CD4-positive, alpha-beta T cell (primary cell): Measurements from ENCODE around the gene DNM1. TPM values are rescaled to one million over a fixed set of nuclear protein-coding genes. Genes with fewer than 3 reads are reported as not detected.
A peak's percentile ranks its signal among the peaks of the same experiment; 100 is the strongest.

ENCODE experiments used
- ATAC-seq: fragments of 200-7000 bp; cut with Tn5 transposase; one replicate; pipeline ENCODE4 v1.10.0; 2022; ENCODE audit warnings: mild to moderate bottlenecking; ENCODE audit not compliant: poor library complexity
- CTCF ChIA-PET: fragments of 350-600 bp; sonication (Branson Sonifier 250); formaldehyde crosslinking; loops from one replicate; lab custom pipeline; 2021; ENCODE audit warnings: antibody characterized with exemption, inconsistent platforms; lab: Charles Lee
- POLR2A ChIA-PET: fragments of 350-600 bp; sonication (Branson Sonifier 250); formaldehyde crosslinking; loops from one replicate; lab custom pipeline; 2021; ENCODE audit warnings: antibody characterized with exemption, inconsistent platforms; lab: Charles Lee
- DNase-seq, 14 experiments: peaks; one replicate each; pipeline ENCODE4 v3.0.0-alpha.2; 2013 to 2020; ENCODE audit warnings: mixed read lengths in 2 of 14
- H3K27ac ChIP-seq, 2 donors: one replicate each; pipeline versions ENCODE4 v1.5.1 to v1.7.0; 2013; ENCODE audit warnings: low read length in 2 of 2, low read depth in 1 of 2, mild to moderate bottlenecking in 1 of 2
- H3K27me3 ChIP-seq, 2 experiments: 1 replicate in 1 of 2; 2 replicates in 1 of 2; pipeline versions ENCODE4 v1.6.1 to v1.7.0; 2013; ENCODE audit warnings: low read length in 2 of 2, control low read depth in 1 of 2, mild to moderate bottlenecking in 1 of 2, moderate library complexity in 1 of 2; ENCODE audit not compliant: insufficient read depth in 2 of 2, control insufficient read depth in 1 of 2
- H3K36me3 ChIP-seq: one replicate; pipeline ENCODE4 v1.6.1; 2013; ENCODE audit warnings: low read length, control low read depth; ENCODE audit not compliant: insufficient read depth
- H3K4me1 ChIP-seq: one replicate; pipeline ENCODE4 v1.6.1; 2013; ENCODE audit warnings: low read length, control low read depth; ENCODE audit not compliant: insufficient read depth
- H3K4me3 ChIP-seq: one replicate; pipeline ENCODE4 v1.5.1; 2013; ENCODE audit warnings: mild to moderate bottlenecking, low read length, moderate library complexity
- H3K9me3 ChIP-seq, 2 experiments: 1 replicate in 1 of 2; 2 replicates in 1 of 2; pipeline versions ENCODE4 v1.6.1 to v1.7.0; 2013; ENCODE audit warnings: low read length in 2 of 2, mild to moderate bottlenecking in 2 of 2, control low read depth in 1 of 2, moderate library complexity in 1 of 2; ENCODE audit not compliant: control insufficient read depth in 1 of 2, insufficient read depth in 1 of 2
- H3K27ac Mint-ChIP-seq: one replicate; pipeline ENCODE4 v1.8.0; 2020; ENCODE audit warnings: mixed read lengths
- H3K27me3 Mint-ChIP-seq: one replicate; pipeline ENCODE4 v1.8.0; 2021; ENCODE audit warnings: mixed read lengths
- H3K36me3 Mint-ChIP-seq: one replicate; pipeline ENCODE4 v1.8.0; 2021; ENCODE audit warnings: low read depth, mixed read lengths
- H3K4me1 Mint-ChIP-seq: one replicate; pipeline ENCODE4 v1.8.0; 2021; ENCODE audit warnings: low read depth, mixed read lengths
- H3K4me3 Mint-ChIP-seq: one replicate; pipeline ENCODE4 v1.8.0; 2020; ENCODE audit warnings: mild to moderate bottlenecking, mixed read lengths
- H3K9me3 Mint-ChIP-seq: one replicate; pipeline ENCODE4 v1.8.0; 2020; ENCODE audit warnings: mixed read lengths
- intact Hi-C, 2 experiments: fragments of 100-400 bp; cut with DNase I in 1 of 2; cut with micrococcal nuclease in 1 of 2; formaldehyde crosslinking; loops; one replicate each; pipeline versions ENCODE4 v1.15.1 to v1.9.0; 2023 to 2025; cut with DNase I, micrococcal nuclease
- total RNA-seq, 174 experiments: library from RNA in 2 of 174; stranded (reverse) in 2 of 174; gene quantifications; one replicate each; pipeline ENCODE4 v1.2.3 and lab custom pipeline; 2021 to 2026
- TF ChIP-seq, protein P1 (sequence below): fragments of 200-600 bp; IDR thresholded peaks from one replicate; pipeline ENCODE4 v1.8.0; 2022; ENCODE audit warnings: antibody characterized with exemption, mild to moderate bottlenecking

DNM1 gene
- total RNA-seq, 2 experiments from 2014 or later = 1.8 to 2.5 TPM

DNA sequence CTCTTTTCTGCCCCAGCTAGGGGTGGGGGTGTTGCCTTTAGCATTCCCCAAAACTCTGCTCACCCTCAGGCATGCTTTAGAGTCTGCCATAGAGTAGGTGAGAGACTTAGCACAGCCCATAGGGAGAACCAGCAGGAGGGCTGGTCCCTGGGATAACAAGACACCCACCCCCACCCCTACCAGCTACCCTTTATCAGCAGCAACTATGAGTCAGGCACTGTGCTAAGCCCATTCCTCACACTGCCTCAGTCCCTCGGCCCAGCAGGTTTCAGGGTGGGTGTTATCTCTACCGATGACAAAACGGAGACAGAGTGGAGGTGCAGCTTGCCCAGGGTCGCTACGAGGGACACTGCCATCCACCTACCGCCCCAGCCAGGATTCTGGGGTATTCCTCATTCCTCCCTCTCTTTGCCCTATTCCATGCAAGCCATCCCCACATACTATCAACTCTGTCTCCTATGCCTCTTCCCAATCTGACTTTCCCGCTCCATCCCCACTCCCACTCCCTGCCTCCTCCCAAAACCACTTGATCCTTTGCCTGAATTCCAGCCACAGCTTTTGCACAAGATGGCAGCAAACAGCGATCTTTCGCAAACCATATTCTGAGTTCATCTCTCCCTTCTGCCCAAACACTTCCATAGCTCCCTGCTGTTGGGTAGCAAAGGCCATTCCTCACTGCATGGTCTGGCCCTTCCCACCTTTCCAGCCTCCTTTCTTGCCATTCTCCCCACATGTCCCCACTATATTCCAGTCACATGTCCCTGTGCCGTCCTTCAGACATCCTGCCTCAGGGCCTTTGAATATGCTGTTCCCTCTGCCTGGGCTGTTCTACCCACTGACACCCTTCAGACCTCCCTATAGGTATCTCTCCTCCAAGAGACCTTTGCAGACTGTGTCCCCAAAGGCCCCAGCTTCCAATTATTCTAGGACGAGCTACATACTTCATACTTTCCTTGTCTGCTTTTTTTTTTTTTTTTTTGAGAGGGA is 16.9 kb upstream of the DNM1 start:
- Histone ChIP-seq H3K36me3 (peaks cover 54% of the 10 kb centered on the region), H3K9me3 (no peaks in the 10 kb centered on the region), H3K4me3 (no peak overlapping the region), H3K27ac (no peak overlapping the region), H3K4me1 (peaks cover 16% of the 10 kb centered on the region), H3K27me3 (no peaks in the 10 kb centered on the region)
- intact Hi-C loops = no loop called here
- TF ChIP-seq, protein P1, sequence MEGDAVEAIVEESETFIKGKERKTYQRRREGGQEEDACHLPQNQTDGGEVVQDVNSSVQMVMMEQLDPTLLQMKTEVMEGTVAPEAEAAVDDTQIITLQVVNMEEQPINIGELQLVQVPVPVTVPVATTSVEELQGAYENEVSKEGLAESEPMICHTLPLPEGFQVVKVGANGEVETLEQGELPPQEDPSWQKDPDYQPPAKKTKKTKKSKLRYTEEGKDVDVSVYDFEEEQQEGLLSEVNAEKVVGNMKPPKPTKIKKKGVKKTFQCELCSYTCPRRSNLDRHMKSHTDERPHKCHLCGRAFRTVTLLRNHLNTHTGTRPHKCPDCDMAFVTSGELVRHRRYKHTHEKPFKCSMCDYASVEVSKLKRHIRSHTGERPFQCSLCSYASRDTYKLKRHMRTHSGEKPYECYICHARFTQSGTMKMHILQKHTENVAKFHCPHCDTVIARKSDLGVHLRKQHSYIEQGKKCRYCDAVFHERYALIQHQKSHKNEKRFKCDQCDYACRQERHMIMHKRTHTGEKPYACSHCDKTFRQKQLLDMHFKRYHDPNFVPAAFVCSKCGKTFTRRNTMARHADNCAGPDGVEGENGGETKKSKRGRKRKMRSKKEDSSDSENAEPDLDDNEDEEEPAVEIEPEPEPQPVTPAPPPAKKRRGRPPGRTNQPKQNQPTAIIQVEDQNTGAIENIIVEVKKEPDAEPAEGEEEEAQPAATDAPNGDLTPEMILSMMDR = no peak
- CTCF ChIA-PET = no interaction called here
- H3K9me3 Mint-ChIP-seq = no peaks in the 10 kb centered on the region
- H3K4me1 Mint-ChIP-seq = peaks cover 27% of the 10 kb centered on the region
- DNase-seq (no peak), ATAC-seq (no peak)
- POLR2A ChIA-PET = interaction anchor here (1.0 kb wide), 1 partner anchor 25 kb away, joined by 3 read pairs; no protein-coding TSS in a partner anchor
- H3K27me3 Mint-ChIP-seq = no peaks in the 10 kb centered on the region
- H3K4me3 Mint-ChIP-seq = no peak overlapping the region
- H3K27ac Mint-ChIP-seq = no peak overlapping the region
- peaks cover 80% of the 10 kb centered on the region for H3K36me3 Mint-ChIP-seq

DNA sequence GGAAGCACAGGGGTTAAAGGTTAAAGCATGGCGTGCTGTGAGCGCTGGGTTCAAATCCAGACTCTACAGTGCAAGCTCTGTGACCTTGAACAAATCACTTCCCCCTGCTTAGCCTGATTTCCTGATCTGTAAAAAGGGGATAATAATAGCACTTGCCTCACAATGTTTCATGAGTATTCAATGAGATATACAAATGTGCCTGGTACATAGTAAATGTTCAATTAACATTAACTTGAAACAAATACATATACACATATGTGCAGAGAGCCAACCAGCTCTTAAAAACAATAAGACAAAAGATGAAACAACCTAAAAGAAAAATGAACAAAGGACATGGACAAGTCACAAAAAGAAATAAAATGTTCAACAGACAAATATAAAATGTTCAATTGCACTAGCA is 15.8 kb upstream of the DNM1 start:
- POLR2A ChIA-PET = interaction anchor here (1.0 kb wide), 1 partner anchor 26 kb away, joined by 3 read pairs; no protein-coding TSS in a partner anchor

DNA sequence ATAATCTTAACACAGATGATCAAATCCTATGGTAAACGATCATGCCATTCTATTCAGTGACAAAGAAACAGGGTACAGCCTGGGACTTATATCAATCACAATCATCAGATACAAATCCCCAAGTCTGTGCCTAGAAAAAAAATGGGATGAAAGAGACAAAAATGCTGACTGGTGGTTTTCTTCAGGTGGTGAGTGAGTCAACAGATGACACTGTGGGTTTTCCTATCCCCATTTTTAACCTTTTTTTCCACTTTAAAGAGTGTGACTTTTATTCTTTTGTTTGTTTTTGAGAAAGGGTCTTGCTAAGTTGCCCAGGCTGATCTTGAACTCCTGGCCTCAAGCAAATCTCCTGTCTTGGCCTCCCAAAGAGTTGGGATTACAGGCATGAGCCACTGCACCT is 15.0 kb upstream of the DNM1 start:
- no peak overlapping the region for H3K27ac Mint-ChIP-seq
- H3K4me3 Mint-ChIP-seq = peak overlapping the region; percentile 48
- Histone ChIP-seq H3K4me1 (peaks cover 24% of the 10 kb centered on the region), H3K9me3 (peaks cover 0 to 5% of the 10 kb centered on the region in 2 experiments), H3K27ac (no peak overlapping the region), H3K27me3 (peaks cover 0 to 4% of the 10 kb centered on the region in 2 experiments), H3K4me3 (no peak overlapping the region), H3K36me3 (peaks cover 43% of the 10 kb centered on the region)
- peaks cover 64% of the 10 kb centered on the region for H3K36me3 Mint-ChIP-seq
- TF ChIP-seq, protein P1 = no peak
- POLR2A ChIA-PET = interaction anchor here (0.7 kb wide), 1 partner anchor 28 kb away, joined by 4 read pairs; the partner anchor contains the start of gene BBLN
- ATAC-seq (no peak), DNase-seq (no peak)
- H3K9me3 Mint-ChIP-seq = no peaks in the 10 kb centered on the region
- H3K4me1 Mint-ChIP-seq = peaks cover 31% of the 10 kb centered on the region
- intact Hi-C loops = no loop called here
- no peaks in the 10 kb centered on the region for H3K27me3 Mint-ChIP-seq
- CTCF ChIA-PET = interaction anchor here (0.6 kb wide), 1 partner anchor 11 kb away, joined by 3 read pairs; no protein-coding TSS in a partner anchor

More for the DNA sequence above, 15.8 kb upstream of the DNM1 start:
- Histone ChIP-seq H3K9me3 (peaks cover 0 to 5% of the 10 kb centered on the region in 2 experiments), H3K36me3 (peaks cover 52% of the 10 kb centered on the region), H3K4me3 (no peak overlapping the region), H3K27me3 (peaks cover 0 to 4% of the 10 kb centered on the region in 2 experiments), H3K4me1 (peaks cover 24% of the 10 kb centered on the region), H3K27ac (no peak overlapping the region)
- TF ChIP-seq, protein P1 = no peak
- peak overlapping the region; percentile 51 for H3K4me3 Mint-ChIP-seq
- DNase-seq (no peak), ATAC-seq (no peak)
- intact Hi-C loops = no loop called here
- H3K4me1 Mint-ChIP-seq = peaks cover 31% of the 10 kb centered on the region
- H3K27ac Mint-ChIP-seq = no peak overlapping the region
- CTCF ChIA-PET = interaction anchor here (0.5 to 0.6 kb wide), 2 partner anchors 12 to 56 kb away, joined by 3 read pairs; no protein-coding TSS in a partner anchor
- H3K9me3 Mint-ChIP-seq = no peaks in the 10 kb centered on the region
- H3K36me3 Mint-ChIP-seq = peaks cover 72% of the 10 kb centered on the region
- H3K27me3 Mint-ChIP-seq = no peaks in the 10 kb centered on the region
